Suprapubic skin (tissue), 4 donors: ENCODE results near the gene NELFE.

Experiments
- POLR2A ChIP-seq, 2 donors: fragments of 450-650 bp; IDR thresholded peaks; one replicate each; pipeline ENCODE4 v1.6.1; 2017; ENCODE audit warnings: antibody characterized with exemption in 2 of 2, mild to moderate bottlenecking in 2 of 2, moderate library complexity in 2 of 2
- POLR2AphosphoS5 ChIP-seq, 3 donors: sonication (generic); formaldehyde crosslinking; IDR thresholded peaks; one replicate each; pipeline ENCODE4 v1.6.1; 2017; ENCODE audit warnings: antibody characterized with exemption in 3 of 3

DNA sequence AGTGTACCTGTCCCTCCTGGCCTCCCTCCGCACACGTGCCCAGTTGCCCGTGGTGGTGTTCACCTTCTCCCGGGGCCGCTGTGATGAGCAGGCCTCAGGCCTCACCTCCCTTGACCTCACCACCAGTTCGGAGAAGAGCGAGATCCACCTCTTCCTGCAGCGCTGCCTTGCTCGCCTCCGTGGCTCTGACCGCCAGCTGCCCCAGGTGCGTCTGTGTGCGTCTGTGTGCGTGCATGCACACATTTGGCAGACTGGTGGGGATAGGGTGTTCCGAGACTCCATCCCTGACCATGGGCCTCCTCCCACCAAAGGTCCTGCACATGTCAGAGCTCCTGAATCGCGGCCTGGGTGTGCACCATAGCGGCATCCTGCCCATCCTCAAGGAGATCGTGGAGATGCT lies 5.2 kb upstream of the NELFE start:
- no peak for TF ChIP-seq POLR2AphosphoS5 (IDR thresholded peaks at IDR 0.05)
- TF ChIP-seq POLR2A (IDR thresholded peaks at IDR 0.05), result no peak
